ENCODE results near the gene ZACN. TPM values are rescaled to one million over a fixed set of nuclear protein-coding genes. Genes with fewer than 3 reads are reported as not detected.

The ZACN gene
- polyA plus RNA-seq, 1 donor from 2014 or later, result not detected

GRCh38 chr17:76088868-76089576 lies 10.0 kb downstream of the ZACN start:
- no peaks in the 10 kb centered on the region for H3K9me3 ChIP-seq (ENCODE audit: low read length)
- TF ChIP-seq, protein P1, sequence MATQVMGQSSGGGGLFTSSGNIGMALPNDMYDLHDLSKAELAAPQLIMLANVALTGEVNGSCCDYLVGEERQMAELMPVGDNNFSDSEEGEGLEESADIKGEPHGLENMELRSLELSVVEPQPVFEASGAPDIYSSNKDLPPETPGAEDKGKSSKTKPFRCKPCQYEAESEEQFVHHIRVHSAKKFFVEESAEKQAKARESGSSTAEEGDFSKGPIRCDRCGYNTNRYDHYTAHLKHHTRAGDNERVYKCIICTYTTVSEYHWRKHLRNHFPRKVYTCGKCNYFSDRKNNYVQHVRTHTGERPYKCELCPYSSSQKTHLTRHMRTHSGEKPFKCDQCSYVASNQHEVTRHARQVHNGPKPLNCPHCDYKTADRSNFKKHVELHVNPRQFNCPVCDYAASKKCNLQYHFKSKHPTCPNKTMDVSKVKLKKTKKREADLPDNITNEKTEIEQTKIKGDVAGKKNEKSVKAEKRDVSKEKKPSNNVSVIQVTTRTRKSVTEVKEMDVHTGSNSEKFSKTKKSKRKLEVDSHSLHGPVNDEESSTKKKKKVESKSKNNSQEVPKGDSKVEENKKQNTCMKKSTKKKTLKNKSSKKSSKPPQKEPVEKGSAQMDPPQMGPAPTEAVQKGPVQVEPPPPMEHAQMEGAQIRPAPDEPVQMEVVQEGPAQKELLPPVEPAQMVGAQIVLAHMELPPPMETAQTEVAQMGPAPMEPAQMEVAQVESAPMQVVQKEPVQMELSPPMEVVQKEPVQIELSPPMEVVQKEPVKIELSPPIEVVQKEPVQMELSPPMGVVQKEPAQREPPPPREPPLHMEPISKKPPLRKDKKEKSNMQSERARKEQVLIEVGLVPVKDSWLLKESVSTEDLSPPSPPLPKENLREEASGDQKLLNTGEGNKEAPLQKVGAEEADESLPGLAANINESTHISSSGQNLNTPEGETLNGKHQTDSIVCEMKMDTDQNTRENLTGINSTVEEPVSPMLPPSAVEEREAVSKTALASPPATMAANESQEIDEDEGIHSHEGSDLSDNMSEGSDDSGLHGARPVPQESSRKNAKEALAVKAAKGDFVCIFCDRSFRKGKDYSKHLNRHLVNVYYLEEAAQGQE (IDR thresholded peaks at IDR 0.05; ENCODE audit: borderline replicate concordance), result no peak
- TF ChIP-seq EZH2 (IDR thresholded peaks at IDR 0.05; ENCODE audit: borderline replicate concordance, insufficient read depth, low read length, poor library complexity, severe bottlenecking) (no peak), POLR2AphosphoS5 (IDR thresholded peaks at IDR 0.05) (peak; percentile 15)
- H3F3A ChIP-seq (ENCODE audit: insufficient read depth, low read length, poor library complexity, severe bottlenecking), result no peaks in the 10 kb centered on the region
- no peaks in the 10 kb centered on the region for H3K27me3 ChIP-seq (ENCODE audit: insufficient read depth, low read depth, low read length)
- H3K27ac ChIP-seq (ENCODE audit: low read length), result no peak overlapping the region
- H3K79me2 ChIP-seq (replicated peaks; ENCODE audit: insufficient read depth, low read length), result no peaks in the 10 kb centered on the region
- H3K4me3 ChIP-seq (ENCODE audit: low read length), result no peak overlapping the region
- no peak overlapping the region for H3K4me2 ChIP-seq (ENCODE audit: low read length)
- no peak overlapping the region for H3K9ac ChIP-seq (ENCODE audit: low read length)
- H4K20me1 ChIP-seq (ENCODE audit: insufficient read depth), result no peaks in the 10 kb centered on the region
- H3K36me3 ChIP-seq (ENCODE audit: insufficient read depth, low read length), result peaks cover 7% of the 10 kb centered on the region
- no peaks in the 10 kb centered on the region for H3K9me2 ChIP-seq (ENCODE audit: insufficient read depth, low read length)
- H2AFZ ChIP-seq (ENCODE audit: low read depth, low read length), result no peak overlapping the region

- Histone ChIP-seq H3K9me2 (ENCODE audit: insufficient read depth, low read length) (no peaks in the 10 kb centered on the region), H3K9me3 (ENCODE audit: low read length) (no peaks in the 10 kb centered on the region), H2AFZ (ENCODE audit: low read depth, low read length) (no peak overlapping the region), H3K27ac (ENCODE audit: low read length) (no peak overlapping the region), H3K4me3 (ENCODE audit: low read length) (no peak overlapping the region), H4K20me1 (ENCODE audit: insufficient read depth) (no peaks in the 10 kb centered on the region), H3K27me3 (ENCODE audit: insufficient read depth, low read depth, low read length) (no peaks in the 10 kb centered on the region), H3K9ac (ENCODE audit: low read length) (no peak overlapping the region), H3K4me2 (ENCODE audit: low read length) (no peak overlapping the region), H3K79me2 (replicated peaks; ENCODE audit: insufficient read depth, low read length) (no peaks in the 10 kb centered on the region), H3K36me3 (ENCODE audit: insufficient read depth, low read length) (peaks cover 7% of the 10 kb centered on the region), H3F3A (ENCODE audit: insufficient read depth, low read length, poor library complexity, severe bottlenecking) (no peaks in the 10 kb centered on the region)
- TF ChIP-seq EZH2 (IDR thresholded peaks at IDR 0.05; ENCODE audit: borderline replicate concordance, insufficient read depth, low read length, poor library complexity, severe bottlenecking) (no peak), RAD21 (conservative IDR thresholded peaks at IDR 0.05) (no peak), POLR2AphosphoS5 (IDR thresholded peaks at IDR 0.05) (no peak), SMC3 (conservative IDR thresholded peaks at IDR 0.05; ENCODE audit: poor library complexity) (no peak), MXI1 (conservative IDR thresholded peaks at IDR 0.05; ENCODE audit: poor library complexity, severe bottlenecking) (no peak), TAF1 (IDR thresholded peaks at IDR 0.05; ENCODE audit: low read depth) (no peak), EP300 (conservative IDR thresholded peaks at IDR 0.05; ENCODE audit: poor library complexity, severe bottlenecking) (no peak)
- TF ChIP-seq, protein P2, sequence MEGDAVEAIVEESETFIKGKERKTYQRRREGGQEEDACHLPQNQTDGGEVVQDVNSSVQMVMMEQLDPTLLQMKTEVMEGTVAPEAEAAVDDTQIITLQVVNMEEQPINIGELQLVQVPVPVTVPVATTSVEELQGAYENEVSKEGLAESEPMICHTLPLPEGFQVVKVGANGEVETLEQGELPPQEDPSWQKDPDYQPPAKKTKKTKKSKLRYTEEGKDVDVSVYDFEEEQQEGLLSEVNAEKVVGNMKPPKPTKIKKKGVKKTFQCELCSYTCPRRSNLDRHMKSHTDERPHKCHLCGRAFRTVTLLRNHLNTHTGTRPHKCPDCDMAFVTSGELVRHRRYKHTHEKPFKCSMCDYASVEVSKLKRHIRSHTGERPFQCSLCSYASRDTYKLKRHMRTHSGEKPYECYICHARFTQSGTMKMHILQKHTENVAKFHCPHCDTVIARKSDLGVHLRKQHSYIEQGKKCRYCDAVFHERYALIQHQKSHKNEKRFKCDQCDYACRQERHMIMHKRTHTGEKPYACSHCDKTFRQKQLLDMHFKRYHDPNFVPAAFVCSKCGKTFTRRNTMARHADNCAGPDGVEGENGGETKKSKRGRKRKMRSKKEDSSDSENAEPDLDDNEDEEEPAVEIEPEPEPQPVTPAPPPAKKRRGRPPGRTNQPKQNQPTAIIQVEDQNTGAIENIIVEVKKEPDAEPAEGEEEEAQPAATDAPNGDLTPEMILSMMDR (IDR thresholded peaks at IDR 0.05; ENCODE audit: poor library complexity, severe bottlenecking), result no peak
- TF ChIP-seq, protein P1 (IDR thresholded peaks at IDR 0.05; ENCODE audit: borderline replicate concordance), result no peak
These were observed 10.9 kb downstream of the ZACN start for GRCh38 chr17:76089680-76090516.

All from neural cell (in vitro differentiated cells).